SK-N-MC (cell line): Measurements from ENCODE around the gene SMC2.

Source experiments
- EZH2 ChIP-seq: fragments of 200-600 bp; sonication (generic); IDR thresholded peaks from one replicate; pipeline ENCODE4 v1.6.1; 2017; ENCODE audit warnings: antibody characterized with exemption
- FOXP2 ChIP-seq: optimal IDR thresholded peaks from 2 replicates; pipeline ENCODE3; 2011; ENCODE audit warnings: mild to moderate bottlenecking, moderate library complexity; ENCODE audit not compliant: insufficient read depth; ENCODE audit errors: extremely low read length, control extremely low read depth
- POLR2AphosphoS5 ChIP-seq: IDR thresholded peaks from 2 replicates; pipeline ENCODE4 v1.6.1; 2012; ENCODE audit warnings: mild to moderate bottlenecking, low read depth, low read length, borderline replicate concordance

DNA sequence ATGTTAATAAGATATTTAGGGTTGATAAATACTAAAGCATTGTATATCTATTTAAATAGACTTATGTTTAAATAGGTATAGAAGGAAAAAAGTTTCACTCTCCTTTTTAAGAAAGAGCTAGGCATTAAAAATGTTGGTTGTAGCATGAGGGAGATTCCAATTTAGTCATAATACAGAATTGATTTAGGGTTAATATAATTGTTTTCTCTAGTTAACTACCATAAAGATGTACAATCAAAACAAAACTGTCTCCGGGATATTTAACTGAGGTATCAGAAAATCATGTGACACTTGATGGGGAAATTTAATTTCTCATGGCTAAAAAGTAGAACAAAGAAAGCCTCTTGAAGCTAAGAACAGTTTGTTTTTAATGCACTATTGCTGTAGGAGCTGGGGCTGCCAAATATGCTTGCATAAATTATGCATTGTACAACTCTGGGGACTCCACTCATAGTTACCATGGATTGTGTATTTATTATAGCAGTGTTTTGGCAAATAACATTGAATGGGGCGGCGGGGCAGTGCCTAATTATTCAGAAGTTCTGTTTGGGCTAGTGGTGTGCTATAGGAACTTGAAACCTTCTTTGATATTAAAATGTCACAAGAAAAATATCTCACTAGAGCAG lies 44.2 kb downstream of the SMC2 start:
- TF ChIP-seq EZH2: no peak
- no peak for TF ChIP-seq POLR2AphosphoS5
- TF ChIP-seq FOXP2: no peak
